GM21381 (cell line): ENCODE measurements around the gene LRIG1.

Experiments used
- ATAC-seq: cut with Tn5 transposase; IDR thresholded peaks from one replicate; pipeline ENCODE4 v1.9.1; 2021; ENCODE audit warnings: mild to moderate bottlenecking, moderate library complexity; ENCODE audit not compliant: unreplicated experiment

The LRIG1 gene

DNA sequence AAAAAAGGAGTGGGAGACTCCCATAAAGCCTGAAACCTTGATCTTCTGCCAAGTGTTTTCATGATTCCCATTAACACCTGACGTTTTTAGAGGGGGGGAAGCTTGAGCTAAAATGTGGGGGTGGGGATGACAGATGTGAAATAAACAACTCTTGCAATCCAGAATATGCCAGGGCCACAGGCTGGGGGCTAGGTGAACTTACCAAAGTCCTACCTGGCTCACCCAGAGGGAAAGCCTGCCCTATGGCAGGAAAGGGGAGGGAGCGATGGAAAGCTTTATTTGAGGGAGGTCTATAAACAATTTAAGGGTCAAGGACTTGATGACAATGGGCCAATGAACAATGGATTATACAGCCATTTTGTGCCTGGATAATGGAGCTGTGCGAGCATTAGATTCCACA lies 108.3 kb downstream of the LRIG1 start:
- ATAC-seq: no peak

DNA sequence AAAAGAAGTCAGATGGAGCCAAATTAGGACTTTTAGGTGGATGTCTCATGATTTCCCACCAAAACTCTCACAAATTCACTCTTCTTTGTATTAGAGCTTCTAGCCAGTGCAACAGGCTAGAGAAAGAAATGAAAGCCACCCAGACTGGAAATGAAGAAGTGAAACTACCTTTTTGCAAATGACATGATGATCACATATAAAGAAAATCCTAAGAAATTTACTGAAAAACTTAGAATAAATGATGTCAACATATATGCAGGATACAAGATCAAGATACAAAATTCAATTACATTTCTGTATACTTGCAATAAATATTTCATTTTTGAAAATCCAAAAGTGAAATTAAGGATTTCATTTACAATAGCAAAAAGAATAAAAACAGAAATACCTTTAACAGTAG lies 110.8 kb downstream of the LRIG1 start:
- ATAC-seq: peak; percentile 14

DNA sequence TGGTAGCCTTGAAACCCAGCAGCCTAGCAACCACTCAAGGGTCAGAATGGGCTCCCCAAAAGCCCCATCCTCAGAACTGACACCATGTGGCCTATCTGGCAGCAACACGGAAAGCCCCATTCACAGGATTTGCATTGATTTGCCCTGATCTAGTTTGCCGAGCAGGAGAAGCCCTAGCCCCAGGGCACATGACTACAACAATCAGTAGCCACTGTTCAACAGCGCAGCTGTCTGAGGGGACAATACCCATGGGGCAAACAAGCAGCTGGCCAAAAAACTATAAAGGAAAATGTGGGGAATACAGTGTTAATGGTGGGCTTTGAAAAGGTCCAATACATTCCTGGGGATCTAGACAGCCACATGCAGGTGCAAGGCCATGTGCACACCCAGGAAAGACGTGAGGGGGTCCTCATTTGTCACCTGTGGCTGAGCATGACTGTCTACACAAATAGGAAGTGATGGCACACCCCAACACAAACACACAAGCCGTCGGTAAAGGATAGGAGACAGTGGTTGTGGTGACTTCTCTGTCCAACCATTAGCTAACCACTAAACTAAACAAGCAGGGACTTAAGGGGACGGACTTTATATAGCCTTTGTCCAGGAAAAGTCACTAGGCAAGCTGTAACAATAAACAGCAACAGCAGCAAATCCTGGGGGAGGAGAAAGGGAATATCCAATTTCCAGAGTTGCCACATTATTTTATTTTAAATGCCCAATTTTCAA lies 113.7 kb downstream of the LRIG1 start:
- peak; percentile 43 for ATAC-seq

DNA sequence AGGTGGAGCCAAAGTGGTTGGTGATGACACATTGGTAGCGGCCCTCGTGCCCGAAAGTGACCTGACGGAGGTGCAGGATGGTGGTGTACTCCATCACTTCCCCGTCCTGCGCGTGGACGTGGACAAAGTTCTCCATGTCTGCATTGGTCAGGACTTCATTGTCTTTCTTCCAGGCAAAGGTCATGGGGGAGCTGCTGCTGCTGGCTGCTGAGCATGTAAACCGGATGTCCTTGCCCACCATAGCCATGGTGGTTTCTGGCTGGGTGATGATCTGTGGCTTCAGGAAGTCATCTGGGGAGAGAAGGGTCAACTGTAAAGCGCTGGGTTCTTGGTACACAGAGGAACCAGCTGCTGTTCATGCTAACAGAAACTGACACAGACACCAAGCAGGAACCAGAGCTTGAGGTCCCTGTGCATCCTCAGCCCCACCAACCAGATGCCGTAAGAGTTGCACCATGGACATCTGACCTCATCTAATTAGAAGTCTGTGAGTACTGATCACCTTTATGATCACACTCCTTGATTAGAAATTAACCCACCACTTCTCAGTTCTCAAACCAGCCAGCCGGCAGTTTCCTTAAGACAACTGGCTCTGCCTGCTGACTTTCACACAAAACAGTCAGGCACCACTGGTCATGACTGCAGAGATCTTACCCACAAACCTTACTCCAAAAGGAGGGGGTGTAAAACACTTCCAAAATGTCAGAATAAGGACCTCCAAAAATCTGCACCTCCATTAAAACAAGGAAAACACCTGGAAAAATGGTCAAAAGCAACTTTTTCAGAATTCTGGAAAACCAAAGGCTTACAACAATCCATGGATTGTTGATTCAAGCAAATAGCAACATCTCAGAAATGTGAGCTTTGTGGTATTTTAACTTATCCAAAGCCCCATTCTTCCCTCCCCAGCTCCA lies 114.6 kb downstream of the LRIG1 start:
- peak; percentile 87 for ATAC-seq

DNA sequence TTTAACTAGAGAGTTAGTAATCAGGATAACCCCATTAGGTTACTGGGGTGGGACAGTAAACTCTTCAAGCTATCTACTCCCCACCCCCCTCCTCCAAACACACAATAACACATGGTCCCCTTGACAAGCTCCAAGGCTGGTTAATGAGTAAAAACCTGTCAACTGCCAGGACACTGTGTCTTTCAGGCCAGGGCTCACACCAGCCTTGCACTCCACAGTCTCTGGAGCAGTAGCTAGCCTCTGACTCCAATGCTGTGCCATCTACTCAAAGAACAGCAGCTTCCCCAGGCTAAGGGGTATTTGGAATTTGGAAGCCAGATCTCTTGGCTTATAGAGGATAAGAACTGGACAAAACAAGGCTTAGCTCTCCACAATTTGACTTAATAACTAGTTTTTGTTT lies 115.8 kb downstream of the LRIG1 start:
- no peak for ATAC-seq

DNA sequence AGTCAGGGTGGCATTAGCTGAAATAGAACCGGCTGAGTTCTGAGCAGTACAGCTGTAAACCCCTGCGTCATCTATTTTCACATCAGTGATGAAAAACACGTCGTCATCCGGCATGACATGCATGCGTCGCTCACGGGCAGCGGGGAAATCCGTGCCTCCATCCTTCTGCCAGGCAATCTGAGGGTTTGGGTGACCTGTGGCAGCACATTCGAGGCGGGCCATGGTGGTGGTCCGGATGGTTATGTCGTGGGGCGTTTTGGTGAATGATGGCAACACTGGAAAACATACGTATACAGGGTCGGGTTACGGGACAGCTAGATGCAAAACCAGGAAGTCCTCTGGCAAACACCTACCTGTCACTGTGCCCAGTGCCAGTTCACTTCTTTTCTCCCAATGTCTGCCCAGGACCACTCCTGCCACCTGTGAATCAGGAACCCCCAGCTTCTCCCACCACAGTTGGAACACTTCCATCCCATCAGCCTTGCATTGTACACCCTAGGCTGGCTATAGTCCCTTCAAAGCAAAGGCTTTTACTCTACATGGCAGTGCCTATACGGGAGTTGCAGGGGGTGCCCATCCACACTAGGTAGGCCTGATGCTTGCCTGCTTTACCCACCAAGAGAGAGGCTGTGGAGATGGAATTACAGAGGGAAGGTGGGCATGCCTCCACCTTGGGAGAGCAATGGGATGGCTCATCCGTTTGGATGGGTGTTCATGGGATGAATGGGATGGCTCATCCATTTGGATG lies 116.7 kb downstream of the LRIG1 start:
- ATAC-seq: no peak

DNA sequence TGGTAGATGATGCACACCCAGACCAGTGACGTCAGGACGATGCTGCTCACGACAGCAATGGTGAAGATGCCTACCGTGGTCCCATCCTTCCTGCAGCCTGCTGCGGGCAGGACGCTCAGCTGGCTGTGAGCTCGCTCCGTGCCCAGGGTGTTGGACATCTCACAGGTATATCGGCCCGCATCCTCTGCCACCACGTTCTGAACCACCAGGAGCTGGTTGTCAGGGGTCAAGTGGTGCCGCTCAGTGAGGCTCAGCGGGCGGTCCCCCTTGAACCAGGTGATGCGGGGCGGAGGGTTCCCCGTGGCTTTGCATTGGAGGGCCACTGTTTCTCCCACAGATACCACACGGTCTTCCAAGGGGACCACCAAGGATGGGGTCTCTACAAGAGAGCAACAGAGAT lies 117.8 kb downstream of the LRIG1 start:
- no peak for ATAC-seq

DNA sequence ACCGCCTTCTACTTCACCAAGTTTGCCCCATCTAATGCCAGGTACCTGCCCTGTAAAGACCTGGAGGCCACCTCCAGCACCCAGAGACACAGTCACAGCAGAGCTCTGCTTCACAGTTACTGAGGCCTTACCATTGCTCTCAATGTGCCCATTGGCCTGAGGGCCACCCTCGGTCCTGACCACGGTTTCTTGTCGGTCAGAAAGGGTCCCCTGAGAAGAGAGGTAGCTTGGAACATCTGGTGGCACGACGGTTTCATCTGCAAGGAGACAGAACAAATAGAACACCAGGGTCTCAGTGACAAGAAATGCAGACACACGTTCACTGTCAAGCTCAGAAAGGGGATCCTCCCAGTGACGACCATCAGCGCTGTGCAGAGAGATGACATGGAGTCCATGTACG lies 118.7 kb downstream of the LRIG1 start:
- no peak for ATAC-seq

DNA sequence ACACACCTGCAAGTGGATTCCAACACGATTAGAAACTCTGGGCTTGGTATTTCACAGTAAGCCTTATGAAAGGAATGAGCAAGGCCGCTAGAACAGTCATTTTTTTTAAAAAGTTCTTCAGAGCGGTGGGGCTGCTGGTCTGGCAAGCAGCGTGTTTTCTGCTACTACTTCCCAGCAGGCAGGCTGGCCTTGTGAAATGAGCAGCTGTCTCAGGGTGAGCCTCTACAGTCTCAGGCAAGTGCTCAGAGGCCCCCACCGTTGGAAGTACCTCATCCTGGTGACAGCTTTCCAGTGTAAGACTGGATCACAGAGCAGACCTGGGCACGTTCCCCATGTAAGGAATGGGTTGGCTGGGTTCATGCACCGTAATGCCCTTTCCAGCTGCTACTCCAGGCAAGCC lies 119.2 kb downstream of the LRIG1 start:
- no peak for ATAC-seq

DNA sequence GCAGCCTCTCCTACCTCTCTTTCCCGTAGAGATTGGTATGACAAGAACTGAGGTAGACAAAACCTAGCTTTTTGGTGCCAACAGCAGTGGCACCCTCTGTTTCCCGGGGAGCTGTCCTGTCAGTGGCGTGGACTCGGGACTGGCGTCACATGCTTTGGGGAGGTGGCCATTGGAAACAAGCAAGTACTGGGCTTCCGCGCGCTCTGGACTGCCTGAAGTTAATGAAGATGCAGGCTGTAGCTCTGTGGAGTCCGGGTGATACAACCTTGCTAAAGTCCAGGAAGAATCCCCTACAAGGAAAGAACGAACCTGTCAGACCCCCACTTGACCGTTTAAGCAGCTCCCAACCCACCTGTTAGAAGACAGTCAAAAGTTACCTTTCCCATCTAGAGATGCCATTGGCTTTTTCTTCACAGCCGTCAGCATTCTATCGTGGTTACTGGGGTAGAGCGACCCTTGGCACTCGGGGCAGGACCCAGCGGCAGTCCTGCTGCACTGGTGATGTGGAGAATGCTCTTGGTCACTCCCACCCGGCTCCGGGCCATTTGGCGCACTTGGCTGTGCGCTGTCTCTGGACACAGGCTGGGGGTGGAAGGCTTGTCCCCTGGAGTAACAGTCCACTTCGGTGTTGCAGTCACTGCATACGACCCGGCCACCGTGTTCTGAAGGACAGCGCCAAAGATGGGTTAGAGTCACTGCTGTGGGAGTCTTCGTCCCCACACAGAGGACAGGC lies 120.5 kb downstream of the LRIG1 start:
- no peak for ATAC-seq

DNA sequence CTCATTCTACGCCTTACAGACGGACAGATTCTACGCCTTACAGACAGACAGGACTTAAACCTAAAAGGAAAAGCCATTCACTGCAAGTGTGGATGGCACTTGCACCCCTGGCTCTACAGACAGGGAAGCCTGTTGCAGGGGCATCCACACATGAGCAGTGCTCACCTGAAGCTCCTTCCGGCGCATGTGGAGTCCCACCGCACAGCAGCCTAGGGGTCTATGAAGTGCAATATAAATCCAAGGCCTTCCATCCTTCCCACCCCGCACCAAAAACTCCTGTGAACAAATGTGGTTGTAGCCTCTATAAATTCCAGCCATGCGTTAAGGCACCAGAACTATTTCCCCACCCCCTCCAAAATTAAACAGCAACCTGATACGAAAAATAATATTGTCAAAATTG lies 121.3 kb downstream of the LRIG1 start:
- no peak for ATAC-seq

DNA sequence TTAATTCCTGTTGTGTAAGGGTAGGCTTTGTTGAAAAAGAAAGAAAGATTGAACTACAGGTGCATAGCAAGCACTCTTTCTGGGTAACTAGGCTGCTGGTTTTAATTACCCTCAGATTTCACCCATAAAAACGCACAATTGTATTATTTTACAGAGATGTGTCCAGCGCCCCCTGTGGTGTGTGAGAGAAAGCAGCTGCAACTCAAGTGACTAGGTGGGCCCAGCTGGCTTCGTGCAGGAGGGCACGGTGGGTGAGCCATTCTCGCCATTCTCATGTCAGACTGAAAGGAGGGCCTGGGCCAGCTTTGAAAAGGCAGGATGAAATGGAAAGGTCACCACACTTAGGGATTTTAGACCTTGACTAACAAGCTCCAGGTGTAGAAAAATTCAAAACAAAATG lies 122.6 kb downstream of the LRIG1 start:
- no peak for ATAC-seq

DNA sequence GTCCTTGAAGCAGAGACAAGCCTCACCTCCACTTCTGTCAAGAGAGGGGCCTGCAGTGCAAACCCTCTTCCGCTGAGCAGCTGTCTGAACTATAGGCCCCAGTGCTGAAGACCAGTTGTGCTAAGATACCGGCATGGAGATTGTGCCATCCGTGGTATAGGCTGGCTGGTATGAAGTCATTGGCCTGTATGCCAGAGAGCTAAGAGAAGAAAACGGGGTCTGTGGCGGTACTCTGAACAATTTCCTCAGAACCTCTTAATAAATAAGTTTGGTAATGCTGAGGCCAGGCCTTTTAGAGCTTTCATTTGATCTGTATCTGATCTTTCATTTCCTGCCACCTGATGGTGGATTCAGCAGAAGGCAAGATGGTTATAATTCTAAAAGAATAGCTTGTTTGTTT lies 123.0 kb downstream of the LRIG1 start:
- no peak for ATAC-seq

DNA sequence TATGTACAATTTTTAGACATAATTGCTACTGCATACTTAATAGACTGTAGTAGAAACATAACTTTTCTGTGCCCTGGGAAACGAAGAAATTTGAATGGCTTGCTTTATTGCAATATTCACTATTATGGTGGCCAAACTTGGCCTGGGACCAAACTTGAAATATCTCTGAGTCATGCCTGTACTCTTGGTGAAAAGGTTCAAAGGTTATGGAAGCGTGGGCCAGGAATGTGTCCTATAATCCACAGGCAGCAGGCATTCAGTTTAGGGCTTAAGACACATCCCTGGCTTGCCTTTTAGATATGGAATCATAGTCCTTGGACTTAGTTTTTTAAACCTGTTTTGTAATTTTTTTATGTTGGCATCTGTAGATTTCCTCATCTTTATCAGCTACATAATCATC lies 124.3 kb downstream of the LRIG1 start:
- no peak for ATAC-seq

DNA sequence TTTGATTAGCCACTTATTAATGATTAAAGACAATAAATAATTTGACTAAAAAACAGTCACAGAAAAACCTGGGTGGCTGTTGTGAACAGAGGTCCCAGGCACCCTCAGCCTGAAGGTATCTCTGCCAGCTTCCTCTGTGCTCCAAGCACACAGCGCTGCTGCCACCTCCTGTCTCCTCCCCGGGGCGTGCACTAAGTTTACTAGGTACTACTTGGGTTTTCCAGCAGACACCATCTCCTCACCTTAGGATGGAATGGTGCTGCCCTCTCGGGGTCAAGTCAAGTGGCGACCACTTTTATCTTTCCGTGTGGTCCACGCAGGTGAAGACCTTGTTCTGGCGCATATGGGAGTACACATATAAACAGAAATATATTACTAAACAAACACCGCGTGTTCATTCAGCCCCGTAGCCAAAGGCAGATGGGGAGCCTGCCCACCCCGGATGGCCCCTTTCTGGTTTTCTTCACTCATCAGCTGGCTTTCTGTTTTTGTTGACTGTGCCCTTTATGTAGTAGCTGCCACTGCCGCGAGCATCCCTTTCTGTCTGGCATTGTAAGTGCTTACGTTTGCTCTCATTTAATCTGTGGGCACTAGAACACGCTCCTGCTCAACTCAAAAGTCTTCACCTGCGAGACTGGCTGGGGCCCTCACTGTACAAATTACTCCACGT lies 128.0 kb downstream of the LRIG1 start:
- ATAC-seq: no peak

DNA sequence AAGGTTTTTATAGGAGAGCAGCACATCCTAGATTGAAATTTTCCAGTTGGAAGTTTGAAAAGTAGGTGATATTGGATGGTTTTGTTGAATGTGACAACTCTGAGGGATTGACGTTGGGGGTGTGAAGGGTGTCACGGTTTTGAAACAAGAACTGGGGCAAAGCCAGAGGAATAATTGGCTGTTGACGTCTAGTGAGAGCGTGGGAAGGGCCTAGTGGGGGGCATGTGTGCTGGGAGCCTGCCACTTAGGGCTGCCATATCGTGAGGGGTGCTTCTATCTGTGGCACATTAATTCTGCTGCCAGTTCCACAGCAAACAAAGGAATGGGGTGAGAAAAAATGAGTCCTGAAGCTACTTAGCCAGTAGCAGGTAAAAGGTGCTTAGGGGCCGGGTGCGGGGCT lies 129.4 kb downstream of the LRIG1 start:
- ATAC-seq: no peak

DNA sequence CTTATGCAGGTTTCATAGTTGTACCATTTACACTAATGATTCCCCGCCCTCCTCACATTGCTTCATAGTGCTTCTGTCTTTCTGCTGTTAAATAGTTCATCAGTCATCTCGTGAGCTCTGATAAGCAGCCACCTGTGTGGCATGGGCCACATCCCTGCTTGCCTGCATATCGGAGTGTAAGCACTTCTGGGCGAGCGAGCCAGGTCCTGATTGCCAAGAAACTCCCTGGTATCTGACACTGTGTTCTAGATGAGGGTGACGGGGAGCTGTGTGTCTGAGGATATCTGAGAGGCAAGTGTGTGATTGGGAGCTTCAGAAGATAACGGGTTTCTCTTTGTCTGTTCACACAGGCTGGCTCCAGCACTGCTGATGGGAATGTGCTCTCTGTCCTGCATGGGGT lies 130.6 kb downstream of the LRIG1 start:
- no peak for ATAC-seq

DNA sequence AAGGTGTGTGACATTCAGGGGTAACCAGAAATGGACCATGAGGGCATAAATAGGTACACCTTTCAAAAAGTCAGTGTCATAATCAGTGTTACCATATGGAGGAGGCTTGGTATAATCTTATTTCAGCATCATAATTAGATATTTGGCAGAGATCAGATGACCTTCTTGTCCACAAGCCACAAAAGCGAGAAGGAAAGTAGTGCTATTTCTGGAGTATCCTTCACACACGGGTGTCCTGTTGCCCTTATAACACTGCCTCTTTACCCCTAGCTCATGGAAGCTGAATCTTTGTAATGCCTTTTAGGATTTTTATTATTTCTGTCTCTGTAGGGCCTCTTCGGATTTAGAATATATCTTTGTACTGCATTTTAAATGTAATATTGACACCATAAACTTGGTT lies 132.8 kb downstream of the LRIG1 start:
- no peak for ATAC-seq

DNA sequence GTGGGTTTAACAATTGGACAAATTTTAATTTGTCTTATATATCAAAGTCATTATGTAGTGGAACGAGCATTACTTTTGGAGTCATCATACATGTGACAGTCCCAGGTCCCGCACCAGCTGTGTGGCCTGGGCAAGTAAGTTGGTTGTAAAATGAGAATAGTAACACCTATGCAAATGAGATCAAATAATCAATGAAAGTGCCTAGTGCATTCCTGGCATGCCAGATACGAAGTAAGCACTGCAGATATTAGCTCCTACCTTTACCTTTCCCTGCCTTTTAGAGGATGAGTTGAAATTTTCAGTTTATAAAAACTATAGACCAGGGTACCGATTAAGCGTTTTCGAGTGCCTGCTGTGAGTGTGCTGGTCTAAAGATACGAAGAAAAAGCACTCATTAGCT lies 134.1 kb downstream of the LRIG1 start:
- ATAC-seq: no peak

DNA sequence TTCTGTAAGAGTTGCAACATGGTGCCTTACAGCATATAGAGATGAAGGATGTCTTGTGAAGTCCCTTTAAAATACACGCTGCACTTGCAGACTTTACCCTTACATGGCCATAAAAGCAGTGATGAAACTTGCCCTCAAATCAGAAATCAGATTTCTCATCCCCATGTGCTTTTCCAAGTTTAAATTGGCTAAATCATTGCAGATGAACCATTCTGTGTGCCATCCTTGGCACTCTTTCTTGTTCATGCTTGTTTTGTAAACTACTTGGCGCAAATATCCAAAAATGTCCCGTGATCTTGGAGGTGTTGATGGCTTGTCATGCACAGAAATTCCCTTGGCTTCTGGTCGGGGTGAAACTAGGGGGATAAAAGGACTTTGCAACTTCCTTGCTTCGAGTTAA lies 135.7 kb downstream of the LRIG1 start:
- ATAC-seq: no peak
